HG03442 (cell line): ENCODE results near the gene SCPEP1.

Source experiments
- ATAC-seq: cut with Tn5 transposase; IDR thresholded peaks from one replicate; pipeline ENCODE4 v1.9.1; 2021; ENCODE audit warnings: mild to moderate bottlenecking, moderate library complexity; ENCODE audit not compliant: unreplicated experiment

Gene SCPEP1

DNA sequence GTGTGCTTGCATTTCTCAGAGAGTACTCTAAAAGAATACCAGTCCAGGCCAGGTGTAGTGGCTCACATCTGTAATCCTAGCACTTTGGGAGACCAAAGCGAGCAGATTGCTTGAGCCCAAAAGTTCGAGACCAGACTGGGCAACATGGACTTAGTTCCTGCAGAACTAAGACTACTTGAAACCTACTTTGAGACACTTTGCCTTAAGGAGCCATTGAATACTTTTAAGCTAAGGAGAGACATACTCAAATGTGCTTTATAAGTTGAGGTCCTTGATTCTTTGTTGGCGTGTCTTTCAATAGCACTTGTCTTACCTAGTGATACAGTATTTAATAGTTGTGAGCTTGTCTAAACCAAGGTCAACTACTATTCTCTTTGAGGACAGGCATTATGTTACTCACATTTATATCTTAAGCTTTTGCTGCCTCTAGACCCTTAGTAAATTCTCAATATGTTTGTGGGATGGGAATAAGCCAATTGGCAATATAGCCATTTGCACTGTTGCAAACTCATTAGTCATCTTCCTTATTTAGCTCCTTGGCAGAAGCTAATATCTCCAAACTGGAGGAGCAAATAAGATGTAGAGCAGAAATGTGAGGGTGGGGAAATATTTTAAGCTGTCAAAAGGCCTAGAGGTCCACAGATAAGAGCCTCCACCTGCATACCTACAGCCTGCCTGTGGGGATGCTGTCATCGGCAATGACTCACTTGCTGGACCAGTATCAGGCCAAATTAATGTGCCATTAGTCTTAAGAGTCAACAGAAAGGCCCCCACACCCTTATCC lies 16.3 kb downstream of the SCPEP1 start:
- ATAC-seq, result no peak

DNA sequence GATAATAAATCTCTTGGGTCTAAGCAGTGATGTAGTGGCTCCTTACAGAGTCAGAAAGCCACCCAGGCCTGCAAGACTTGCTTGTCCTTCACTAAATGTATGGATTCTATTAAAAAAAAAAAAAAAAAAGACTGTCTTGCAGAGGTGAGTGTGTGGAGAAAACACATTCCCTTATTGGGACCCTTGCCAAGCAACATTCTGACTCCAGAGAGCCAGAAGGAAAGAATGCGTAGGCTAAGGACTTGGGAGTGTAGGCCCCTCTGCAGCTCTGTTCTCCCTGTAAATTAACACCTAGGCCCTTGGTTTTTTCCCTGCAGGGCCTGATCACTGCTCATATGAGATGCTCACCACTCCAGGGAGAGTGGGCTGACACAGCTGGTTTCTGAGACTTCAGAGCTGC lies 17.8 kb downstream of the SCPEP1 start:
- no peak for ATAC-seq

- no peak for ATAC-seq
Measured at GRCh38 chr17:56997313-56997712, 19.4 kb downstream of the SCPEP1 start.

- ATAC-seq, result no peak
Measured at GRCh38 chr17:57001541-57001940, 23.6 kb downstream of the SCPEP1 start.

DNA sequence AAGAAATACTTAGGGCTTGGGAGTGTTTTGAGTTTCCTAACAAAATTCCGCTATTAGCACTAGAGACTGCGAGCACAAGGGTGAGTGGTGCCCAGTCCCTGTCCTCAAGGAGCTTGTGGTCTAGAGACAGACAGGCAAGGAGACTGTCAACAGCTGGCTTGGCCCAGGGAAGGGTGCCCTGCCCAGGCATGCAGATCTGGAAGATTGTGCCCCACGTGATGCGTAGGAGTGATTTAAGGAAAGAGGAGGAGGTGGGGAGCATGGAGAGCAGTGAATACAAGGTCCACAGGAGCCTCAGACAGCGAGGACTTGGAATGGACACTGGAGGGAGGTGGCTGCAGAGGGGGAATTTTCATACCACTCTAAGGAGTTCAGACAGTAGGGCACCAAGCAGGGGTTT lies 25.0 kb downstream of the SCPEP1 start:
- ATAC-seq, result no peak

GRCh38 chr17:57004944-57005579 lies 27.1 kb downstream of the SCPEP1 start:
- peak; percentile 86 for ATAC-seq

- no peak for ATAC-seq
Measured at GRCh38 chr17:57006040-57006439, 28.1 kb downstream of the SCPEP1 start.

DNA sequence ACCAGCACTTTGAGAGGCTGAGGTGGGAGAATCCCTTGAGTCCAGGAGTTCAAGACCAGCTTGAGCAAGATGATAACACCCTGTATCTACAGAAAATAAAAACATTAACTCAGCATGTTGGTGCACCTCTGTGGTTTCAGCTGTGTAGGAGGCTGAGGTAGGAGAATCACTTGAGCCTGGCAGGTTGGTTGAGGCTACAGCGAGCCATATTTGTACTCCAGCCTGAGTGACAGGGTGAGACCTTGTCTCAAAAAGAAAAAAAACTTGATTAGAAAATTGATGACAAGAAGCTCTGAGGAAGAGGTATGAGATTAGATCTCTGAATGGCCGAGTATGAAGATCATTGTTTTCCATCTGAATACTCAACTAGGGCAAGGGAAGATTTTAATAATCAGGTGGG lies 31.0 kb downstream of the SCPEP1 start:
- ATAC-seq, result no peak

GRCh38 chr17:57009737-57010445 lies 32.0 kb downstream of the SCPEP1 start:
- peak; percentile 52 for ATAC-seq

DNA sequence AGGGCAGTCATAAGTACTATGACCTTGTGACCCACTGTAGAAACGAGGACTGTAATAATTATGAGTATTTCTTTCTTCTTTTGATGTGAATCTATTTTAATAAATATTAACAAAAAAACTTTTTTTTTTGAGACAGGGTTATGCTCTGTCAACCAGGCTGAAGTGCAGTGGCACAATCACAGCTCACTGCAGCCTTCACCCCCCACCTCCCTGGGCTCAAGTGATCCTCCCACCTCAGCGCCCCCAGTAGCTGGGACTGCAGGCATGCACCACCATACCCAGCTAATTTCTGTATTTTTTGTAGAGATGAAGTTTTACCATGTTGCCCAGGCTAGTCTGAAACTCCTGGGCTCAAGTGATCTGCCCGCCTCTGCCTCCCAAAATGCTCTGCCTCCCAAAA lies 32.6 kb downstream of the SCPEP1 start:
- no peak for ATAC-seq

DNA sequence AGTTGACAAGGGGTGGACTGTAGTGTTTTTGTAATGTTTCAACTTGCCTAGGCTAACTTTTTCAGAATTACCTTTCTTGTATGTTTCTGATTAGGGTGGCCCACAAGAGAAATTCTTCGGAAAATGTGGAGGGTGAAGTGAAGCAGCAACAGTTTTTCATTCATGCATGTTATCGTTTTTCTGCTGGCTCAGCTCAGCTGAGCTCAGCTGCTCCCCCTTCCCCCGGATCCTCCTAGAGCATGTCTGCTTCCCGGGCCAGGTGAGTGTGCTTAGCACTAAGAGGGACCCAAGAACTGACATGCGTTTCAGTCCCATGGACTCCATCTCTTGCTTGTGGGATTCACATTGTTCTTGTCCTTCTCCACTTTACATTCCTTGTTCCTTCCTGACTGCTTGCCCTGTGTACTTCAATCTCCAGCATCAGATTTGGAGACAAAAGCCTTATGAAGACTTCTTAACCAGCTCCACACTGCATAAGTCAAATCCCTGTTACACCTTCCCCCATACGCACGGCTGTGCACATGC lies 33.6 kb downstream of the SCPEP1 start:
- no peak for ATAC-seq

DNA sequence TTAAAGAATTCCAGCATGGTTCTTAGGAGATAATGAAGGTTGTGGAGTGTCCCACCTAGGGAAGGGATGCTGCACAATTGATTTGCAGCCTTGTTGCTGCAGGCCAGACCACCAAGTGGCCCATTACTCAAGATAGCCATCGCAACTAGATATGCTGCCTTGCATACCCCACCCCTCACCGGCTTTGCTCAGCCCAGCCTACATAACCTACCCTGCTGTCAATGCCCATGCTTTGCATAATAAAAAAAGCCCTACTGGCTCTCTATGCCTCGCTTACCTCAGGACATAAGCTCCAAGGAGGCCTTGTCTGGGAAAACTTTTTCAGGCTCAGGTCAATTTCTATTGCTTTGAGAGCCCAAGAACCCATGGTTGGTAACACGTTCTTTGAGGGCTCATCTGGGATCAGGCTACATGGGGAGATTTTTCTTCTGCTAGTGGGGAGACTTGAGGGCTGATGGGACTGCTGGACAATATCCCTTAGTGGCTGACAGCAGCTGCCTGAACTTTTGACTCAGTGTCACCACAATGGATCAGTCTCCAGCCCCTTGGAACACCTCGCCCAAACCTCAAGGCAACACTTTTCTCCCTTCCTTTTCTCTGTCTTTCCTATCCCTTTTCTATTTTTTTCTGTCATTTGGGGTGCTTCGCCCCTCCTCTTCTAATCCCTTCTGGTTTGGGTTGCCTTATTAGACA lies 38.3 kb downstream of the SCPEP1 start:
- no peak for ATAC-seq

DNA sequence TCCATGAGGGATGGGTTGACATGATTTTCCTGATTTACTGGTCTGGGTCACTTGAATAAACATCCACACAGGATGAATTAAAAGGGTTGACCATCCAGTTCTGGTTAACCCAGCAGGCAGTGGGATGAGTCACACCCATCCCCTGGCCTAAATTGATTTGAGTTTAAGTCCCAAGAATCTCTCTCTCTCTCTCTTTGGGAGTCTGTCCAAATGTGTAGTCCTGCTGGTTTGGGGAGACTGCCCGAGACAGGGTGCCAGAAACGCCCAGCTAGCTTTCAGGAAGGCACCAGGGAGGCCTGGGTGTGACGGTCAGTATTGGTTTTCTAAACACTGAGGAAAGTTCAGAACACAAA lies 38.8 kb downstream of the SCPEP1 start:
- ATAC-seq, result no peak

DNA sequence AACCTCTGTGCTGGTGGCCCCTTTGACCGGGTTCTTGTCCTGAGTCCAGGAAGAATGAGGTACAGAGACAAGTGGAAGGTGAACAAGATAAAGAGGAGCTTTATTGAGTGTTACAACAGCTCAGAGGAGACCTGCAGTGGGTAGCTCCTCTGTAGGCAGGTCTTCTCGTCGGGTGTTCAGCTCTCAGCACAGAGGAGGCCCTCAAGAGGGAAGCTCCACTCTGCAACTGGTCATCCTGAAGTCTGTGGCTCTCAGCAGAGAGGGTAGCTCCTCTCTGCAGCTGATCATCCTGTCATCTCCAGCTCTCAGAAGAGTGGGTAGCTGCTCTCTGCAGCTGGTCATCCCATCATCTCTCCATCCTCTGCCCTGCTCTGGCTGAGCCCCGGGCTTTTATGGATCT lies 39.7 kb downstream of the SCPEP1 start:
- ATAC-seq, result no peak

DNA sequence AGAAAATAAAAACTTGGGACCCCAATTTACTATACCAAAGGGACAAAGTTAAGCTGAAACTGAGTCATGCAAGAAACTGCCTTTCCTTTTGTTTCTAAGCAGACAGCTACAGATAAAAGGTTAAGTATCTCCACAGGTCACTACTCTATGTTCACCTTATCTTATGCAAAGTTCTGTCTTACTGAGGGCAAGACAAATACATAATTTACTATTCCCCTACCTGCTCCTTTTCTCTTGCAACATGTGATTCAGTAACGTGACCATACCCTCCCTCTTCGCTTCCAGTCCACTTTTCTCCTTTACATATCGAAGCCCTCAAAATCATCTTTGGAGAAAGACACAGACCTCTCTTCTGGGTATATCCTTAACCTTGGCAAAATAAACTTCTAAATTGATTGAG lies 42.3 kb downstream of the SCPEP1 start:
- ATAC-seq, result no peak

- ATAC-seq, result no peak
Measured at GRCh38 chr17:57021226-57021940, 43.5 kb downstream of the SCPEP1 start.

- no peak for ATAC-seq
Measured at GRCh38 chr17:57025876-57026275, 47.9 kb downstream of the SCPEP1 start.

GRCh38 chr17:57027852-57028251 lies 49.9 kb downstream of the SCPEP1 start:
- ATAC-seq, result no peak

GRCh38 chr17:57032343-57032742 lies 54.4 kb downstream of the SCPEP1 start:
- no peak for ATAC-seq

DNA sequence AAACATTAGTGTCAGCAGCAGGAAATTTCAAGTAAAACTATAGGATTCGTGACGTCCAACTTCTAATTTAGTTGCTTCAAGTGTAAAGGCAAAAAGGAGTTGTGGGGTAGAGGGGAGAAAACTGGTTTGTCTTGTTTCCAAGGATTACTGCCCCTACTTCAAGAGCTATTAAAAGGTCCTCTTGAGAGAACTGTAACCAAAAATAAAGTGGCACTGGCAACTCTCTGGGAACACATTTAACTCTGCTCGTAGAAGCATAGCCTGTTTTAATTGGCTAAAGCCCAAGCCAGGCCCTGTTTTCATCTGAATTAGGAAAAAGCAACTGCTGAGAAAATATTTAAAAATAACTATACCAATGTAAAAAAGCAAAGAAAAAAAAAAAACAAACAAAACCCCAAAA lies 55.4 kb downstream of the SCPEP1 start:
- no peak for ATAC-seq
